NCI-H2196 (cell line): ENCODE results near the gene SEC16A.

Source experiments
- DNase-seq: peaks from one replicate; lab custom pipeline; 2025; ENCODE audit not compliant: unreplicated experiment; lab: John Stamatoyannopoulos, UW

SEC16A gene

DNA sequence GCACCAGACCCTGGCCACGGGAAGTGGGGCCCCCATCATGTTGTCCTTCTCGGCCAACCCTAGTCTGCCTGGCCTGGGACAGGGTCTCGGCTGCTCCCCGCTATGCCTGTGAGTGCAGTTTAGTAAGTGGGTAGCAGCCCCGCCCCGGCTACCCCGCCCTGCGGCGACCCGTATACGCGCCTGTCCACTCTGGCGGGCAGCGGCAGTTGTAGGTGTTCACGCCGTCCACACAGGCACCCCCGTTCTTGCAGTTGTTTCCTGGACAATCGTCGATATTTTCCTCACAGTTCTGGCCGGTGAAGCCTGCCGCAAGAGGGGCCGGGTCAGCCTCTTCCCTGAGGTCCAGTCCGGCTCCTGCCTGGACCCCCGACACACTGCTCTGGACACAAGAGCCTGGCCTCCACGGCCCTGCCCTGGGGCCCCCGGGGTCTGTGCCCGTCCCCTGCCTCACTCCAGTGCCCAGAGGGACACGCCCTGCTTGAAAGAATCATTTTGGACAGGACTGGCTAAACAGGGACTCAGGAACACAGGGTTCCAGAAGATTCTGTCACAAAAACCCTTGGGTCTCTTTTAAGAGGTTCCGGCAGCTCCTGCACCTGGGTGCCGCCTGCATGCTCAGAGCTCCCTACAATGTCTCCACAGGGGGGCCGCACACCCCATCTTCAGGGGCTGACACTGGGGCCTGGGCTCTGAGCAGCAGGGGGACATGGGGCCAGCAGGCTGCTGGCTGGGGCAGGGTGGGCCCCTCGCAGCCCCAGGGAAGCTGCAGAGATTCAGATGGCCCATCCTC, 36.6 kb upstream of the SEC16A start:
- DNase-seq, result no peak

DNA sequence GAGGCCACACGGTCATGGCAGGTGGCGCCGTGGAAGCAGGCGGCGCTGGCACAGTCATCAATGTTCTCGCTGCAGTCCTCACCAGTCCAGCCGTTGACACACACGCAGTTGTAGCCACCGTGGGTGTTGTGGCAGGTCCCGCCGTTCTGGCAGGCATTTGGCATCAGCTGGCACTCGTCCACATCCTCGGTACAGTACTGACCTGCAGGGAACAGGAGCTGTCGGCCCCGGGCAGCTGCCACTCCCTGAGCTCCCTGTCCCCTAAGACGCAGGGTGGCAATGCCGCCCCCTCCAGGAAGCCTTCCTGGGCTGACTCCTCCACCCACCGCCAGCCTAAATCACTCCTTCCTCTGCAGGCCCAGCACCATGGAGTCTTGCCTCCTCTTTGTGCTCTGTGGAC, 35.8 kb upstream of the SEC16A start:
- DNase-seq, result no peak

- DNase-seq, result no peak
Measured at GRCh38 chr9:136517950-136518349, 35.1 kb upstream of the SEC16A start.

- DNase-seq, result no peak
Measured at GRCh38 chr9:136517012-136517743, 34.3 kb upstream of the SEC16A start.

DNA sequence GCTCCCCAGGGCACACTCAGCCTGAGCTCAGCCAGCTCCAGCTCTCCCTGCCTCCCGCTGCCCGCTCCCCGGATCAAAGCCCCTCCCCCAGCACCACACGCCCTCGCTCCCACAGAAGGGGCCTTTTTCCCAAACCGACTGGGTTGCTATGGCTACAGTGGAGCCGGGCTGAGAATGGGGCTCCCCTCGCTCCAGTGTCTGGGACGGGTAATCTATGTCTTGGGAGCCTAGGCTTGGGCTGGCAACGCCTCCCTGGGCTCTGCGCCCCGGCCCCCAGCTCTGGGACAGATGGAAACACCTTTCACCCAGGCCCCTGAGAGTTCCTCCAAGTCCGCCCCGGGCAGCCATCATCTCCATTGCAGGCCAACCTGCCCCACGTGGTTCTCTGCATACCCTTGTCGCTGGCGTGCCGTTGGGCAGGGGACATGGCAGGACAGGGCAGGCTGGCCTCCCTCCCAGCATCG, 33.4 kb upstream of the SEC16A start:
- DNase-seq, result no peak

GRCh38 chr9:136515276-136515675, 32.4 kb upstream of the SEC16A start:
- DNase-seq, result no peak

DNA sequence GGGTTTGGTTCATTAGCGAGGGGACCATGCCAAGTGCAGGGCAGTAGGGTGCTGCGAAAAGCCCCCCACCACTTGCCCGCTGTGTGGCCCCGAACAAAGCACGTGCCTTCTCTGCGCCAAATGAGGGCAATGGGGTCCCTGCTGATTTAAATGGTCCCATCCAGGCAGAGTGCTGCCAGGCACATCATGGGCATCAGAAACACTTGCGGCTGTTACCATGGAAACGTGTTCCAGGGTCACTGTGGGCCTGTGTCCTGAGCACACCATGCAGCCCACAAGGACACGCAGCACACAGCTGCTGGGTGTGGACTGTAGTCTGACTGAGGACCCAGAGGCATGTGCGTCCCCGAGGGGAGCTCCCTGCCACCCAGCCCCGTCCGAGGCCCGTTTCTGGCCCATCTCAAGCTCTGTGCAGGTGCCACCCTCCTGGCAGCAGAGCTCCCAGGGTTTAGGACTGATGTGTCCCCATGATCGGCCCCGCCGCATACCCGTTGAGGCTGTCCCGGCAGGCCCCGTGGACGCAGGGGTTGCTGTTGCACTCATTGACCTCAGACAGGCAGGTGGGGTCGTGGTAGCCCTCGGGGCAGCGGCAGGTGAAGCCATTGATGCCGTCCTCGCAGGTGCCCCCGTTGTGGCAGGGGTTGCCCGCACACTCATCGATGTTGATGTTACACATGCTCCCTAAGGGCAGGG, 31.3 kb upstream of the SEC16A start:
- DNase-seq, result no peak

DNA sequence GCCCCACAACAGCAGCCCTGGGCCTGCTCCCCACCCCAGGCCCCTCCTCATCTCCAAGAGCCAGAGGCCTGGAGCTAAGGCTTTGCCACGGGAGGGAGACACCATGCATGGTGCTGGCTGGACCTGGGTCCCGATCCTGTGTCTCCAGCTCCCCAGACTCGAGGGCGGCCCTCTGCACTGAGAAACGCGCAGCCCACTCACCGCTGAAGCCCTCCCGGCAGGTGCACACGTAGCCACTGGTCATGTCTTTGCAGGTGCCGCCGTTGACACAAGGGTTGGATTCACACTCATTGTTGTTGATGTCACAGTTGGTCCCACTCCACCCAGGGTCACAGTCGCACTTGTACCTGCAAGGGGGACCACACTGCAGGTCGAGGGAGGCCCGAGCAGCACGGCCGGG, 30.4 kb upstream of the SEC16A start:
- no peak for DNase-seq

DNA sequence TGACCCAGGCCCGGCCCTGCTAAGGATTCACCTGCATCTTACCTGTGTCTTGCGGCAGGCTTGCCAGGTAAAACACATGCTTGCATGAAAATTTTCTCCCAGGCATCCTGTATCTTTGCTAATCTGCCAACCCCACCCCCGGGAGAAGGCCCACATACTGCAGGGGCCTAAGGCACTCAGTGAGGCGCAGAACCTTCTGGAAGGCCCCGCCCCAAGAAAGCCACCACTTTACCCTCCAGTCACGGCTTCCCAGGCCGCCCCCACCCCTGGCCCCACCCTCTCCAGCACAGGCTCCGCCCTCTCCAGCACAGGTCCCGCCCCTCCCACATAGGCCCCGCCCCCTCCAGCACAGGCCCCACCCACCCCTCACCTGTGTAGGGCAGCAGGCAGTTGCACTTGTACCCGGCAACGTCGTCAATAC, 29.8 kb upstream of the SEC16A start:
- DNase-seq, result no peak

GRCh38 chr9:136511670-136512592, 29.1 kb upstream of the SEC16A start:
- no peak for DNase-seq

GRCh38 chr9:136511144-136511669, 28.4 kb upstream of the SEC16A start:
- DNase-seq, result no peak

GRCh38 chr9:136510561-136510960, 27.7 kb upstream of the SEC16A start:
- DNase-seq, result no peak

DNA sequence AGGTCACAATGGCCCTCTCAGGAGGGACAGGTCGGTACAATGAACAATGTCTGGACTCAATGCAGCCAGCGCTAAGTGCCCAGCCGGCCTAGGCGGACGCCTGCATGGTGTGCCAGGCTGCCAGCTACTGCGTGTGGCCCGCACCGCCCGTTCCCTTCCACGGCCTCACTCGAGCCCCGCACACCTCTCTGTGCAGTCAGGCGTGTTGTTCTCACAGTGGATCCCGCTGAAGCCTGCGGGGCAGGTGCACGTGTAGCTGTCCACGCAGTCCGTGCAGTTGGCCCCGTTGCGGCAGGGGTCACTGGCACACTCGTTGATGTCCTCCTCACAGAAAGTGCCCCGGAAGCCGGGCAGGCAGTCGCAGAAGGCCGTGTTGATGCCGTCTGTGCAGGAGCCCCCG, 26.7 kb upstream of the SEC16A start:
- no peak for DNase-seq

- DNase-seq, result peak; percentile 10
Measured at GRCh38 chr9:136508729-136509500, 26.1 kb upstream of the SEC16A start.

DNA sequence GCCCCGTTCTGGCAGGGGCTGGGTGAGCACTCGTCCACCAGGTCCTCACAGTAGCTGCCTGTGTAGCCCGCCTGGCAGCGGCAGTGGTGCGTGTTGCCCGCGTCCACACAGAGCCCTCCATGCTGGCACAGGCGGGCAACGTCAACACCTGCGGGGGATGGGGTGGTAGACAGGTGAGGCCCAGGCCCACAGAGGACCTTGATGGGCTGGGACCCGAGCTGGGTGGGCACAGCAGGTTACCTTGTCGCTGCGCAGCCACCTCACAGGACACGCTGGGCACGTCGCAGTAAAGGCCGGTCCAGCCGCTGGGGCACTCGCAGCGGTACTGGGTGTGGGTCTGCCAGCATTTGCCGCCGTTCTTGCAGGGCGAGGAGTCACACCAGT, 25.1 kb upstream of the SEC16A start:
- DNase-seq, result no peak

- DNase-seq, result no peak
Measured at GRCh38 chr9:136507221-136507991, 24.6 kb upstream of the SEC16A start.

- DNase-seq, result no peak
Measured at GRCh38 chr9:136506425-136506824, 23.6 kb upstream of the SEC16A start.

DNA sequence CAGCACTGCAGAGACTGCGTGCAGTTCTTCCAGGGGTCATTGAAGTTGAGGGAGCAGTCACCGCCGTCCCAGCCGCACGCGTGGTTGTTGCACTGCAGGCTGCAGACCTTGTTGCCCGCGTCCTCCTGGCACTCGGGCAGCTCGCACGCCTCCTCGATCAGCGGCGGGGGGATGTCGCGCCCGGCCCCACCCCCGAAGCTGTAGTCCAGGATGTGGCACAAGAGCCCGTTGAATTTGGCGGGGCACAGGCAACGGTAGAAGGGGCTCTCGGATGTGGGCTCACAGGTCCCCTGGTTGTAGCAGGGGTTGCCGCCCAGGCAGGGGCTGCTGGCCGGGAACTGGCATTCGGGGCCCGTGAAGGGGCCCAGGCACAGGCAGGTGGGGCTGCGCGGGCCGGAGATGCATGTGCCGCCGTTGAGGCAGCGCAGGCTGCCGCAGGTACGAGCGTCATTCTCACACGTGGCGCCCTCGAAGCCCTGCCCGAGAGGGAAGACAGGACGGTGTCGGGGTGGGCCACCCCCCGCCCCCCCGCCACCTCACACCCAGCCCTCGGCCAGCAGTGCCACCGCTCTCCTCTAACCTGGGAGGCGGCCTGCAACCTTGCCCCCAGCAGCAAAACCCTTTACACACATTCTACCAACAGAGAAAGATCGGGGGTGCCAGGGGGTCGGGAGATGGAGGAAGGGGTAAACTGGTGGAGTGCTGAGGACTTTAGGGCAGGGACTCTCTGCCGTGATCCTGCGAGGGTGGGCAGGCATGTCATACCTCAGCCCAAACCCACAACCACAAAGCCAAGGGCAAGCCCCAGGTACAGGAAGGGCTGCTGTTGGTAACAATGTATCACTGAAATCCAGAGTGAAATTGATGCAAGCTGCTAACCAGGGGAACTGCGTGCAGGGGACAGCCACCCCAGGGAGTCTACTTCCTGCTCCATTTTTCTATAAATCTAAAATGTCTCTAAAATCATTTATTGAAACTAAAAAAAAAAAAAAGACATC, 22.9 kb upstream of the SEC16A start:
- no peak for DNase-seq
